Measurements from ENCODE around the gene ZNF385D. TPM values are rescaled to one million over a fixed set of nuclear protein-coding genes. Genes with fewer than 3 reads are reported as not detected.

Gene ZNF385D
- total RNA-seq, 1 experiment from 2014 or later, result 5.9 TPM

DNA sequence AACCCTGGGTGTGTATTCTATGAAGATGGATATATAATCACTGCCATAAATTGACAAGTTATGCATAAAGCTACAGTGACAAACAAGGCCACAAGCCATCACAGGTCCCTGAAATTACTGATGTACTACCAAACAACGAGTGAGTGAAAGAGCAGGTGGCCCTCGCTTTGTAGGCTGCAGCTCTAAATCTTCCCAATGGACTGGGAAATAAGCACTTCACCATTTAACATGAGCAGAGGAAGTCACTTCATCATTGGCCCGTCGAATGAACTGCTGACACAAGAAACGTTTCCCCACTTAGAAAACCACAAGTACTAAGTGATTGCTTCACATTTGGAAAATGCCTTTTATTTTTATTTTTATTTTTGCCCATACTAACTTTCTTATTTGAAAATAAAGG, 218.0 kb downstream of the ZNF385D start:
- intact Hi-C loops (cut with micrococcal nuclease), result no loop called here
- Histone ChIP-seq H3K79me2 (ENCODE audit: low read length) (no peaks in the 10 kb centered on the region), H3K36me3 (ENCODE audit: low read depth, low read length) (no peaks in the 10 kb centered on the region), H3K27ac (ENCODE audit: low read length) (no peak overlapping the region), H2AFZ (ENCODE audit: low read length) (no peak overlapping the region), H4K20me1 (ENCODE audit: low read length) (no peaks in the 10 kb centered on the region), H3K9me3 (ENCODE audit: low read length) (no peaks in the 10 kb centered on the region), H3K4me2 (ENCODE audit: low read length) (no peak overlapping the region), H3K27me3 (ENCODE audit: low read length) (no peaks in the 10 kb centered on the region), H3K9ac (ENCODE audit: low read length) (no peak overlapping the region), H3K4me1 (ENCODE audit: insufficient read depth, low read length) (no peaks in the 10 kb centered on the region), H3K9me2 (replicated peaks; ENCODE audit: low read length) (no peaks in the 10 kb centered on the region), H3F3A (ENCODE audit: low read length, unreplicated experiment) (no peaks in the 10 kb centered on the region), H3K4me3 (ENCODE audit: low read length) (no peak overlapping the region)
- no TSS peak for BruUV-seq (replicated peaks)
- TF ChIP-seq EZH2 (IDR thresholded peaks at IDR 0.05; ENCODE audit: low read length, unreplicated experiment) (no peak), EZH2phosphoT487 (IDR thresholded peaks at IDR 0.05; ENCODE audit: borderline replicate concordance, low read length) (no peak)
- TF ChIP-seq, protein P1, sequence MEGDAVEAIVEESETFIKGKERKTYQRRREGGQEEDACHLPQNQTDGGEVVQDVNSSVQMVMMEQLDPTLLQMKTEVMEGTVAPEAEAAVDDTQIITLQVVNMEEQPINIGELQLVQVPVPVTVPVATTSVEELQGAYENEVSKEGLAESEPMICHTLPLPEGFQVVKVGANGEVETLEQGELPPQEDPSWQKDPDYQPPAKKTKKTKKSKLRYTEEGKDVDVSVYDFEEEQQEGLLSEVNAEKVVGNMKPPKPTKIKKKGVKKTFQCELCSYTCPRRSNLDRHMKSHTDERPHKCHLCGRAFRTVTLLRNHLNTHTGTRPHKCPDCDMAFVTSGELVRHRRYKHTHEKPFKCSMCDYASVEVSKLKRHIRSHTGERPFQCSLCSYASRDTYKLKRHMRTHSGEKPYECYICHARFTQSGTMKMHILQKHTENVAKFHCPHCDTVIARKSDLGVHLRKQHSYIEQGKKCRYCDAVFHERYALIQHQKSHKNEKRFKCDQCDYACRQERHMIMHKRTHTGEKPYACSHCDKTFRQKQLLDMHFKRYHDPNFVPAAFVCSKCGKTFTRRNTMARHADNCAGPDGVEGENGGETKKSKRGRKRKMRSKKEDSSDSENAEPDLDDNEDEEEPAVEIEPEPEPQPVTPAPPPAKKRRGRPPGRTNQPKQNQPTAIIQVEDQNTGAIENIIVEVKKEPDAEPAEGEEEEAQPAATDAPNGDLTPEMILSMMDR (conservative IDR thresholded peaks at IDR 0.05; ENCODE audit: low read depth, low read length), result no peak
- no peak for DNase-seq
- ChIA-PET POLR2A (ENCODE audit: unreplicated experiment) (no interaction called here), CTCF (no interaction called here)
- no peak for ATAC-seq

DNA sequence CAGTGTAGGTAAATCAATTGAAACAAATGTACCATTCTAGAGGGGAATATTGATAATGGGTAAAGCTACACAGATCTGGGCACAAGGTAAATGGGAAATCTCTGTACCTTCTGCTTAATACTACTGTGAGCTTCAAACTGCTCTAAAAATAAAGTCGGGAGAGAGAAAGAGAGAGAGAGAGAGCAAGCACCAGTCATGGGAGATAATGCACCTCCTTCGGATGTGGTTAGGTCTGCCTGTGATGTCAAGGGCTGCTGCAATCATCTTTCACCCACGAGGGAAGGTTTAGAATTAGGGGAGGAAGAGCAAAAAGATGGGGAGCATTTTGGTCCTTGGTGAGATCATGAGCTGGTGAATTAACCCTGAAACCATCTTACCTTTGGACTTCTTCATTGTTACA, 219.1 kb downstream of the ZNF385D start:
- ATAC-seq, result no peak
- H3K79me2 ChIP-seq (ENCODE audit: low read length), result no peaks in the 10 kb centered on the region
- ChIA-PET CTCF (no interaction called here), POLR2A (ENCODE audit: unreplicated experiment) (no interaction called here)
- no peak overlapping the region for H3K4me3 ChIP-seq (ENCODE audit: low read length)
- H4K20me1 ChIP-seq (ENCODE audit: low read length), result no peaks in the 10 kb centered on the region
- no peaks in the 10 kb centered on the region for H3K36me3 ChIP-seq (ENCODE audit: low read depth, low read length)
- intact Hi-C loops (cut with micrococcal nuclease), result no loop called here
- H3K27me3 ChIP-seq (ENCODE audit: low read length), result no peaks in the 10 kb centered on the region
- no peak overlapping the region for H3K4me2 ChIP-seq (ENCODE audit: low read length)
- no peak for DNase-seq
- H3F3A ChIP-seq (ENCODE audit: low read length, unreplicated experiment), result no peaks in the 10 kb centered on the region
- no peaks in the 10 kb centered on the region for H3K9me2 ChIP-seq (replicated peaks; ENCODE audit: low read length)
- H3K9ac ChIP-seq (ENCODE audit: low read length), result no peak overlapping the region
- no peak overlapping the region for H3K27ac ChIP-seq (ENCODE audit: low read length)
- no peaks in the 10 kb centered on the region for H3K9me3 ChIP-seq (ENCODE audit: low read length)
- TF ChIP-seq EZH2phosphoT487 (IDR thresholded peaks at IDR 0.05; ENCODE audit: borderline replicate concordance, low read length), result no peak
- TF ChIP-seq, protein P1 (conservative IDR thresholded peaks at IDR 0.05; ENCODE audit: low read depth, low read length), result no peak
- TF ChIP-seq EZH2 (IDR thresholded peaks at IDR 0.05; ENCODE audit: low read length, unreplicated experiment), result no peak
- H3K4me1 ChIP-seq (ENCODE audit: insufficient read depth, low read length), result no peaks in the 10 kb centered on the region
- no TSS peak for BruUV-seq (replicated peaks)
- no peak overlapping the region for H2AFZ ChIP-seq (ENCODE audit: low read length)

DNA sequence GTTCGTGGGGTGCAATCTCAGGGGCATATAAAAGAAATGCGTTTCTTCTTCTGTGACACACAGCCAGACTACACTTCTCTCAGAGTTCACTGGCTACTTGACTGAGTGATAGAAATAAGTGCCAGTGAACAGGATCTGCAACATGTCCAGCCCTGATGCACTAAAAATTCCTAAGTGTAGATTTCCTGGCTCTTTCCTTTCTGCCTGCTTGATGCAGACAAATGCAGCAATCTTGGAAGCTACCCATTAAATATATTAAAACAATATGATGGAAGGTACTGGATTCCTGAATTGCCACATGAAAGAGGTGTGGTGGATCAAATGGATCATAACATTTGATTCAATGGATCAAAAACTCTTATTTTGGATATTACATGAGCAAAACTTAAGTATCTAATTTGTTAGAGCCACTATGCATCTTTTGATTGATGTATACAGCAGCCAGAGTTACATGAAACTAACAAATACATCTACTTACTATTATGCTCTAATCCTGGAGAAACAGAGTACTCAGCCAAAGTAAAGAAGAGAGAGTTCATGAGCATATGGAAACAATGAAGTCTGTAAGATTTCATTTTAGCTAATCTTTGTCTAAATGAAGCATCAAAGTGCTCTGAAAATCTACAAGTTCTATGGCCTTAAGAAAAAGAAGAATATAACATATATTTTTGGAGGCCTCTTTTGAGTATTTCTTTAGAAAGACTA, 222.6 kb downstream of the ZNF385D start:
- Histone ChIP-seq H4K20me1 (ENCODE audit: low read length) (no peaks in the 10 kb centered on the region), H3K4me3 (ENCODE audit: low read length) (no peak overlapping the region), H3K9ac (ENCODE audit: low read length) (no peak overlapping the region), H3K79me2 (ENCODE audit: low read length) (no peaks in the 10 kb centered on the region), H3K9me3 (ENCODE audit: low read length) (no peaks in the 10 kb centered on the region), H3K9me2 (replicated peaks; ENCODE audit: low read length) (no peaks in the 10 kb centered on the region), H3F3A (ENCODE audit: low read length, unreplicated experiment) (no peaks in the 10 kb centered on the region), H3K4me2 (ENCODE audit: low read length) (no peak overlapping the region), H3K27me3 (ENCODE audit: low read length) (no peaks in the 10 kb centered on the region), H3K27ac (ENCODE audit: low read length) (no peak overlapping the region), H3K36me3 (ENCODE audit: low read depth, low read length) (no peaks in the 10 kb centered on the region), H2AFZ (ENCODE audit: low read length) (no peak overlapping the region), H3K4me1 (ENCODE audit: insufficient read depth, low read length) (no peaks in the 10 kb centered on the region)
- TF ChIP-seq EZH2 (IDR thresholded peaks at IDR 0.05; ENCODE audit: low read length, unreplicated experiment), result no peak
- TF ChIP-seq, protein P1 (conservative IDR thresholded peaks at IDR 0.05; ENCODE audit: low read depth, low read length), result no peak
- no peak for TF ChIP-seq EZH2phosphoT487 (IDR thresholded peaks at IDR 0.05; ENCODE audit: borderline replicate concordance, low read length)
- intact Hi-C loops (cut with micrococcal nuclease), result no loop called here
- no TSS peak for BruUV-seq (replicated peaks)
- ChIA-PET CTCF (no interaction called here), POLR2A (ENCODE audit: unreplicated experiment) (no interaction called here)
- DNase-seq, result no peak
- no peak for ATAC-seq

All from PC-3 (cell line).